ENCODE measurements around the gene IKBKE.
A peak's percentile ranks its signal among the peaks of the same experiment; 100 is the strongest.

The IKBKE gene

DNA sequence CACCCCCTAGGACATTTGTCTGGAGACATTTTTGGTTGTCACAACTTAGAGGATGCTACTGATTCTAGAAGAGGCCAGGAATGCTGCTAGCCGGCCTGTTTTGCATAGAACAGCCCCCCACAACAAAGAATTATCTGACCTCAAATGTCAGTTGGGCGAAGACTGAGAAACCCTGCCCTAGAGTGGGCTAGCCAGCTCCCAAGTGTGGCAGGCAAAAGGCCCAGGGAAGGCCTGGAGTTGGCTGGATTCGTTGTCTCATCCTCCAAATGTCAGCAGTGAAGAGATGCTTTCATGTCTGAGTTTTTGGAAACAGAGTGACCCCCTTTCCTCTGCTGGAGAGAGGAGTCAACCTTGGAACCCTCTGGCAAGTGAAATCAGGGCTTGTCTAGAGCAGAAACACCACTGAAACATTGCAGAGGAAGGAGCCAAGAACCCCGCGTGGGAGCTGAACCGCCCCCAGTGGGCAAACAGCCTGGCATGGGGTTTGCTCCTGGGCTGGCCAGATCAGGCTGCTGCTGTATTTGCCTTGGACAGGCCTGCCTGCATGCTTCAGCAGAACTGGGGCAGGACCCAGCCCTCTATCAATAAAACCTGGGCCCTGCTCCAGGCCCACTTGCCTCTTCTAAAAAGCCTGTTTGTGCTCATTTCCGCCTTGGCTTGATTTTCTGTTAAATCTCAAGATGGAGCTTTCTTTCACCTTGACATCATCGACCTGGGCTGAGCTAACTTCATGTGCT lies 69.9 kb downstream of the IKBKE start:
- DNase-seq (ENCODE audit: low read depth in 3 of 3): no peak

- DNase-seq (ENCODE audit: low read depth in 3 of 3): no peak
Observed at GRCh38 chr1:206541236-206541833, 71.1 kb downstream of the IKBKE start.

DNA sequence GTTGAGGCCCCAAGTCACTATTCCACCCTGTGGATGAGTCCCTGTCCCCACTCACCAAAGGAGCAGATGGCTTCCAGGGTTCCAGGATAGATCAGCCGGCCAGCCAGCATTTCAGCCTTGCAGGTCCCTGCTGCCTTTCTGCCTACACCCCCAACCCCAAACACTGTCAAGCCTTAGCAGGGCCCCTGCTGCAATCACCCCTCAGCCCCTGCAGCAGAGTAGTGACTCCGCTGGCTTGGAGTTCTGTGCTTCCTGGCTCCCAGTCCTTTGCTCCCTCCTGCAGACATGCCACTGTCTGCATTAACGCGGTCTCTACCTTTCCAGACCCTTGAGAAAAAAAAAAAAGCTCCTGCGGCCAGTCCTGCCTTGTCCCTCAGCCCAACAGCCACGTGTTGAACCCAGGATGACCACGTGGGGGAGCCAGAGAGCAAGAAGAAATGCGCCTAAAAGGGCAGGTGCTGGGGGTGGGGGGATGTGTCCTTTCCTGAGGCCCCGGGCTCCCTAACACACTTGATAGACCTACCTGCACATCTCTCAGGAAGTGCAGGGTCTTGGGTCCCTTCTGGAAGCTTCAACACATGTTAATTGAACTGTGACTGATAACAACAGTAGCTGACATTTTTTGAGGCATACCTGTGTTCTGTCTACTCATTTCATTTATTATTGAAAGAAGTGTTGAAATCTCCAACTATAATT lies 74.4 kb downstream of the IKBKE start:
- peak; percentile 65 to 80 (median 76) for DNase-seq (ENCODE audit: low read depth in 3 of 3)

DNA sequence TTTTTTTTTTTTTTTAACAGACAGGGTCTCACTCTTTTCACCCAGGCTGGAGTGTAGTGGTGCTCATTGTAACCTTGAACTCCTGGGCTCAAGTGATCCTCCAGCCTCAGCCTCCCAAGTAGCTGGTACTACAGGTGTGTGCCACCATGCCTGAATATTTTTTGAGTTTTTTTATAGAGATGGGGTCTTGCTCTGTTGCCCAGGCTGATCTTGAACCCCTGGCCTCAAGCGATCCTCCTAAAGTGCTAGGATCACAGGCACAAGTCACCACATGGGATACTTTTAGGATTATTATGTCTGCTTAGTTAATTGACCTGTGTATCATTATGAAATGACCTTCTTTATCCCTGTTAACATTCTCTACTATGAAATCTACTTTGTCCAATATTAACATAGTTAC lies 75.1 kb downstream of the IKBKE start:
- DNase-seq (ENCODE audit: low read depth in 3 of 3): no peak
